GM23248 (cell line): ENCODE data around the gene TOX2.

Experiments used
- EZH2 ChIP-seq: fragments of 200-600 bp; sonication (generic); IDR thresholded peaks from 2 replicates; pipeline ENCODE4 v1.6.1; 2018; ENCODE audit warnings: antibody characterized with exemption, mild to moderate bottlenecking; ENCODE audit not compliant: insufficient read depth, poor library complexity, severe bottlenecking
- EZH2phosphoT487 ChIP-seq: fragments of 200-600 bp; sonication (generic); IDR thresholded peaks from 2 replicates; pipeline ENCODE4 v1.6.1; 2018; ENCODE audit warnings: antibody characterized with exemption, moderate library complexity, mild to moderate bottlenecking, low read depth; ENCODE audit not compliant: insufficient read depth

DNA sequence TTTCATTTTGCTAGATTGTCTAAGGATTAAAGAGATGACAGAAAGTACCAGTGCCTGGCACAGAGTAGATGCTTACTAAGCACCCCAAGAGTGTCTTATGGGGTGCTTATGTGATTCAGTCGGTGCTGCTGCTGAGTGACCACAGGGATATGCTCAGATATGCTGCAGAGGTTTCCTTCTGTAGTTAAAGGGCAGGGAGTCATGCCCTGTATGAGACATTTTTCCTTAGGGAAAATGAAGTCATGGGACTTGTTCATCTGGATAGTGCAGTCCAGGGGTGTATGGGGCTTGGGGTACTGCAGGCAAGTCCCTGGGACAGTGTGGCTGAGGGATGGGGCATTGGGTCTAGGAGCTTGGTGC lies 25.1 kb downstream of the TOX2 start:
- TF ChIP-seq EZH2 = no peak
- no peak for TF ChIP-seq EZH2phosphoT487
